A673 (cell line): ENCODE data around the gene SESN2. TPM values are rescaled to one million over a fixed set of nuclear protein-coding genes. Genes with fewer than 3 reads are reported as not detected.

Source experiments
- BruUV-seq: library from RNA; stranded (reverse); fragments of 400-500 nt; replicated peaks from 2 replicates; lab custom pipeline; 2021; lab: Mats Ljungman, UMichigan
- CTCF ChIA-PET: fragments of 300-600 bp; sonication (Branson Sonifier 250); formaldehyde crosslinking; loops from one replicate; lab custom pipeline; 2022; ENCODE audit warnings: antibody characterized with exemption; lab: Charles Lee
- POLR2A ChIA-PET: fragments of 300-600 bp; sonication (Branson Sonifier 250); formaldehyde crosslinking; loops from one replicate; lab custom pipeline; 2022; ENCODE audit warnings: antibody characterized with exemption; ENCODE audit not compliant: low non-redundant PET; lab: Charles Lee
- DNase-seq: peaks from one replicate; pipeline ENCODE4 v3.0.0-alpha.2; 2015; ENCODE audit warnings: low spot score
- H3K27ac ChIP-seq: fragments of 200-600 bp; sonication (generic); 2 replicates; pipeline ENCODE4 v1.5.1; 2016; ENCODE audit warnings: mixed run types, low read depth, mild to moderate bottlenecking, mixed read lengths, antibody characterized with exemption, low read length; ENCODE audit not compliant: poor library complexity, severe bottlenecking
- H3K27me3 ChIP-seq: fragments of 200-600 bp; sonication (generic); replicated peaks from 2 replicates; pipeline ENCODE4 v1.6.1; 2017; ENCODE audit warnings: mixed run types, low read depth, mild to moderate bottlenecking, mixed read lengths, antibody characterized with exemption, low read length; ENCODE audit not compliant: insufficient read depth, poor library complexity
- H3K36me3 ChIP-seq: fragments of 200-600 bp; sonication (generic); 2 replicates; pipeline ENCODE4 v1.6.1; 2016; ENCODE audit warnings: mixed run types, mild to moderate bottlenecking, mixed read lengths, antibody characterized with exemption, low read length; ENCODE audit not compliant: insufficient read depth, poor library complexity, severe bottlenecking
- H3K4me1 ChIP-seq: fragments of 200-600 bp; sonication (generic); 2 replicates; pipeline ENCODE4 v1.6.1; 2017; ENCODE audit warnings: mixed run types, mild to moderate bottlenecking, mixed read lengths, antibody characterized with exemption, low read length; ENCODE audit not compliant: insufficient read depth, poor library complexity, severe bottlenecking
- H3K4me3 ChIP-seq: fragments of 200-600 bp; sonication (generic); 2 replicates; pipeline ENCODE4 v1.5.1; 2016; ENCODE audit warnings: low read depth, mixed run types, mild to moderate bottlenecking, mixed read lengths, low read length; ENCODE audit not compliant: poor library complexity, severe bottlenecking
- H3K9me3 ChIP-seq: fragments of 200-600 bp; sonication (generic); 2 replicates; pipeline ENCODE4 v1.6.1; 2016; ENCODE audit warnings: mixed run types, low read depth, mild to moderate bottlenecking, mixed read lengths, antibody characterized with exemption, low read length; ENCODE audit not compliant: poor library complexity, severe bottlenecking
- EZH2 ChIP-seq: fragments of 200-600 bp; sonication (generic); IDR thresholded peaks from 2 replicates; pipeline ENCODE4 v1.6.1; 2017; ENCODE audit warnings: borderline replicate concordance, low read depth, mild to moderate bottlenecking, mixed read lengths, antibody characterized with exemption, low read length; ENCODE audit not compliant: poor library complexity, severe bottlenecking
- intact Hi-C: fragments of 100-400 bp; cut with micrococcal nuclease; formaldehyde crosslinking; loops from one replicate; pipeline ENCODE4 v1.10.0; 2022; ENCODE audit not compliant: unreplicated experiment
- total RNA-seq: library from RNA; stranded (reverse); gene quantifications from 2 replicates; pipeline ENCODE4 v1.2.3, GENCODE V29; 2021
- TF ChIP-seq, protein P1 (sequence below): fragments of 300-800, 200-600 bp; sonication (generic); conservative IDR thresholded peaks from 2 replicates; pipeline ENCODE4 v1.5.1; 2017; ENCODE audit warnings: low read depth, mild to moderate bottlenecking, antibody characterized with exemption, low read length, moderate library complexity, mixed read lengths

The SESN2 gene
- total RNA-seq, 1 experiment from 2014 or later, result 15.7 TPM

DNA sequence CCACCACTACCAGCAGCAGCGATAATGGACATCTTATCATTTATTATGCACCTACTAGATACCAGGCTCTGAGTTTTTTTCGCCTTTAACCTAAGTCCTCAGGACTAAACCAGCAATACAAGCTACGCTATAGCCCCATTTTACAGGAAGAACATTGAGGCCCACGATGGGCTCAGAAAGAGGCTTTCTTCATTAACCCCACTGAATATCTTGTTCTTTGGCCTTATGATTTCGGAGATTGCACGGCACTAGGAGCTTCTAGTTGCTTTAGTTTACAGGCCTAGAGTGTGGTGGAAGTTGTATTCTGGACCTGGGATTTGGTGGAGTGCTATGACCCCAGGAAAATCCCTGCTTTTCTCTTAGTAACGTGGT is 1.5 kb downstream of the SESN2 start:
- POLR2A ChIA-PET, result interaction anchor here (0.5 to 2.5 kb wide), 2 partner anchors 12 to 253 kb away, joined by 3 to 10 read pairs; no protein-coding TSS in a partner anchor
- Histone ChIP-seq H3K36me3 (no peaks in the 10 kb centered on the region), H3K27me3 (no peaks in the 10 kb centered on the region), H3K27ac (peak overlapping the region; percentile 92), H3K4me1 (peaks cover 11% of the 10 kb centered on the region), H3K9me3 (no peaks in the 10 kb centered on the region), H3K4me3 (peak overlapping the region; percentile 100)
- intact Hi-C loops, result no loop called here
- TF ChIP-seq EZH2, result no peak
- TF ChIP-seq, protein P1, sequence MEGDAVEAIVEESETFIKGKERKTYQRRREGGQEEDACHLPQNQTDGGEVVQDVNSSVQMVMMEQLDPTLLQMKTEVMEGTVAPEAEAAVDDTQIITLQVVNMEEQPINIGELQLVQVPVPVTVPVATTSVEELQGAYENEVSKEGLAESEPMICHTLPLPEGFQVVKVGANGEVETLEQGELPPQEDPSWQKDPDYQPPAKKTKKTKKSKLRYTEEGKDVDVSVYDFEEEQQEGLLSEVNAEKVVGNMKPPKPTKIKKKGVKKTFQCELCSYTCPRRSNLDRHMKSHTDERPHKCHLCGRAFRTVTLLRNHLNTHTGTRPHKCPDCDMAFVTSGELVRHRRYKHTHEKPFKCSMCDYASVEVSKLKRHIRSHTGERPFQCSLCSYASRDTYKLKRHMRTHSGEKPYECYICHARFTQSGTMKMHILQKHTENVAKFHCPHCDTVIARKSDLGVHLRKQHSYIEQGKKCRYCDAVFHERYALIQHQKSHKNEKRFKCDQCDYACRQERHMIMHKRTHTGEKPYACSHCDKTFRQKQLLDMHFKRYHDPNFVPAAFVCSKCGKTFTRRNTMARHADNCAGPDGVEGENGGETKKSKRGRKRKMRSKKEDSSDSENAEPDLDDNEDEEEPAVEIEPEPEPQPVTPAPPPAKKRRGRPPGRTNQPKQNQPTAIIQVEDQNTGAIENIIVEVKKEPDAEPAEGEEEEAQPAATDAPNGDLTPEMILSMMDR, result no peak
- CTCF ChIA-PET, result no interaction called here
- no peak for DNase-seq
- BruUV-seq, result no TSS peak

DNA sequence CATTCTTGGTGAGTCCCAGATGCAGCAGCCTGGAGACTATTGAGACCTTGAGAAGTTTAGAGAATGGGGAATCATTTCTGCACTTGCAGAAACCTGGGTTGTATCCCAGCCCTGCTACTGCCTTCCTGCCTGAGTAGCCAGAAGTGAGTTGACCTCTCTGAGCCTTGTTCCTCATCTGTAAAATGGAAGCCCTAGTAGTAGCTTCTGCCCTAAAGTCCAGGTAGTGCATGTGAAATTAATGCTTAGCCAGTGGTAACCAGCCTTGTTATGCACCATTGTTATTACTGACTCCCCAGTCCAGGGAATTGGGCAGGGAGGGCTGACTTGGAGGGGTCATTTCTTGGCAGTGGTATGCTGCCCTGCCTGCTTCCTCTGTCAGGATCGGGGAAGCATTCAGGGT is 5.6 kb downstream of the SESN2 start:
- peaks cover 6% of the 10 kb centered on the region for H3K4me1 ChIP-seq
- no peak for TF ChIP-seq EZH2
- TF ChIP-seq, protein P1, result no peak
- DNase-seq, result no peak
- BruUV-seq, result no TSS peak
- ChIA-PET CTCF (no interaction called here), POLR2A (no interaction called here)
- no peaks in the 10 kb centered on the region for H3K27me3 ChIP-seq
- intact Hi-C loops, result no loop called here
- peaks cover 6% of the 10 kb centered on the region for H3K36me3 ChIP-seq
- H3K9me3 ChIP-seq, result no peaks in the 10 kb centered on the region
- no peak overlapping the region for H3K4me3 ChIP-seq
- H3K27ac ChIP-seq, result no peak overlapping the region

DNA sequence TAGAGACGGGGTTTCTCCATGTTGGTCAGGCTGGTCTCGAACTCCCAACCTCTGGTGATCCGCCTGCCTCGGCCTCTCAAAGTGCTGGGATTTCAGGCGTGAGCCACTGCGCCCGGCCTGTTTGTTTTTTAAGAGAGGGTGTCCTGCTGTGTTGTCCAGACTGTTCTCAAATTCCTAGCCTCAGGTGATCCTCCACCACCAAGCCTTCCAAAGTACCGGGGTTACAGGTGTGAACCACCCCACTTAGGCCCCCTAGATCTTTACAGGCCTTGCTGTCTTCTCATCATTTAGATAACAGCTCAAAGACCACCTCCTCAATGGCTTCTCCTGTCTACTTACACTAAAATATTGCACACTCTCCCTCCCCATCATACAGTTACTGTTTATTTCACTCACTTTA is 6.3 kb downstream of the SESN2 start:
- no TSS peak for BruUV-seq
- no peak for DNase-seq
- Histone ChIP-seq H3K4me1 (peaks cover 6% of the 10 kb centered on the region), H3K4me3 (no peak overlapping the region), H3K27ac (no peak overlapping the region), H3K9me3 (no peaks in the 10 kb centered on the region), H3K36me3 (peaks cover 6% of the 10 kb centered on the region), H3K27me3 (no peaks in the 10 kb centered on the region)
- TF ChIP-seq EZH2, result no peak
- TF ChIP-seq, protein P1, result no peak
- ChIA-PET POLR2A (no interaction called here), CTCF (no interaction called here)
- intact Hi-C loops, result no loop called here
